Kasumi-1 (cell line): ENCODE data around the gene POU6F2.
"Not testable (repeated sequence)": the region's sequence is repeated elsewhere in the genome, so short reads cannot be mapped to it uniquely, and the experiment has no call there.

Source experiments
- DNase-seq, 2 experiments: peaks; one replicate each; lab custom pipeline; 2025; lab: John Stamatoyannopoulos, UW

The POU6F2 gene

DNA sequence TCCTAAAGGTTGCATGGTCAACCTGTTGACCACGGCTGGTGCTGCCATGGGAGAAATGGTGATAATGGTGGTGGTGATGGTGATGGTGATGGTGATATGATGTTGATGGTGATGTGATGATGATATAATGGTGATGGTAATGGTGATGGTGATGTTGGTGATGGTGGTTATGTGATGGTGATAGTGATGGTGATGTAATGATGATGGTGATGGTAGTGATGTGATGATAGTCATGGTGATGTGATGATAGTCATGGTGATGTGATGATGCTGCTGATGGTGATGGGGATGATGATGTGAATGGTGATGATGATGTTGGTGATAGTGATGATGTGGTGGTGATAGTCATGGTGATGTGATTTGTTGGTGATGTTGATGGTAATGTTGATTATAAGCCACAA lies 23.9 kb downstream of the POU6F2 start:
- no peak for DNase-seq

- DNase-seq: no peak
These were observed 25.0 kb downstream of the POU6F2 start for GRCh38 chr7:39002755-39003154.

- DNase-seq: no peak
These were observed 27.3 kb downstream of the POU6F2 start for GRCh38 chr7:39005036-39005435.

- DNase-seq: no peak
These were observed 27.8 kb downstream of the POU6F2 start for GRCh38 chr7:39005461-39005860.

GRCh38 chr7:39013049-39013939 lies 35.6 kb downstream of the POU6F2 start:
- not testable (repeated sequence) for DNase-seq

- DNase-seq: no peak
These were observed 38.9 kb downstream of the POU6F2 start for GRCh38 chr7:39016609-39017008.

- DNase-seq: no peak
These were observed 39.7 kb downstream of the POU6F2 start for GRCh38 chr7:39017369-39017915.

- no peak for DNase-seq
These were observed 45.1 kb downstream of the POU6F2 start for GRCh38 chr7:39022796-39023195.

- no peak for DNase-seq
These were observed 49.8 kb downstream of the POU6F2 start for GRCh38 chr7:39027491-39027890.

DNA sequence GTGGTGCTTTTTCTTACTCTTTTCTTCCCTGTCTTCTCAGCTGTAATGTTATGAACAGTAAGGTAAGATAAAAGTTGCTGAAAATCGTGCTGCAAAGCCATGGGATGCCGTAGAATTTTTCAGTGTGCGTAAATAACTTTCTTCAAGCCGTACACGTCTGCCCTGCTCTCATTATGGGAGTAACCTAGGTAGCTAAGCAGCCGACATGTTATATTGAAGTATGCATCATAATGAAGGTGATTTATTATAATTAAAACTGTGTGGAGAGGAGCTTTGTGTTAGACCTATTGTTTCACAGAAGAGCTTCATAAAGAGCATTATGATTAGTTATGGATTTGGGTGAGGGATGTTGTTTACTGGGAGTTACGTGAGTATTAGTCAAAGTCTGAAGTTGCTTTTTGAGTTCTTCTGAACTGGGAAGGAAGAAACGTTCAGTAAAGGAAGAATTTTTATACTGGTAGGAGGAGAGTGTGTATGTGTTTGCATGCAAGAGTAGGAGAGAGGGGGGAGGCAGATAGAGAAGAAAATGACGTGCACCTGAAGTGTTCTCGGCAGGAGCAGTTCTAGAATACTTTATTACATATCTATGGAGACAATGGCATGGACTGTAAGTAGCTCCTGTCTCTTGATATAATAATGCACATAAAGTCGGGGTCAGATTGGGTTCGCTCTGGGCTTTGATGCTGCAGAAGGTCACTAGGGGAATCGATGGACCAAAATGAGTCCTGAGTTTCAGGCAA lies 56.3 kb downstream of the POU6F2 start:
- no peak for DNase-seq

DNA sequence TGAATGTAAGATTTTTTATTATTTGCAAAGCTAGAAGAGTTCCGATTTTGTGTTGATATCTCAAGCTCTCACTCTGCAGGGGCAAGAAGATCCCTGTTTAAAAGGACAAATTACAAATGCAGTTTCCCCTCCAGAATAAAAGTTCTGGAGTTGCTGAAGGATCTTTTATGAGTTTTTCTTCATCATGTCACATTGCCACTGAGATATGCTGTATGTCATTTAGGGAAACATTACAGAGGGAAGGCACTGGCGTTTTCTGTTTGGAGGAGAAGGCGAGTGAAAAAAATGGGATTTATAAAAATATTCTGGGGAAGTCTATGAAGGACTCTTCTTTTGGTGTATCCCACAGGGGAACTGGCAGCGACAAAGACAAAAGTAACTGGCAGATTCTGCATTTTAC lies 57.4 kb downstream of the POU6F2 start:
- DNase-seq: no peak

- DNase-seq: no peak
These were observed 58.2 kb downstream of the POU6F2 start for GRCh38 chr7:39035903-39036302.

- DNase-seq: no peak
These were observed 65.0 kb downstream of the POU6F2 start for GRCh38 chr7:39042670-39043069.

GRCh38 chr7:39043531-39043930 lies 65.8 kb downstream of the POU6F2 start:
- DNase-seq: no peak

DNA sequence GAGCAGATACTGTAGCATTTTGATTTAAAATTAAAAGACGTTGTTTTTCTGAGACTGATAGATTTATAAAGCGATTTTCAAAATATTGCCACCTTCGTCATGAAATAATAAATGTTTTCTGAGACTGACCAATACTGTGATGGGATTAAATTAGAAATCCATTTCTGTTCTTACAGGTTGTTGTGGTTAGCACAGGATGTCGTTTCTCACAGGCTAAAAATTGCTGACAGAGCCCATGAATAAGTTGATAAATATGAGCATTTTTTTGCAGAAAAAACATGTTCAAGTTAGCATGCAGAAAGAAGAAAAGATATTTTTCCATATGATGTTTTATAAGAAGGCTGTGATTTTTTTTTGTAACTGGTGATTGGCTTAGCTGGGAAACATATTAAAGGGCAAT lies 66.8 kb downstream of the POU6F2 start:
- DNase-seq: no peak

DNA sequence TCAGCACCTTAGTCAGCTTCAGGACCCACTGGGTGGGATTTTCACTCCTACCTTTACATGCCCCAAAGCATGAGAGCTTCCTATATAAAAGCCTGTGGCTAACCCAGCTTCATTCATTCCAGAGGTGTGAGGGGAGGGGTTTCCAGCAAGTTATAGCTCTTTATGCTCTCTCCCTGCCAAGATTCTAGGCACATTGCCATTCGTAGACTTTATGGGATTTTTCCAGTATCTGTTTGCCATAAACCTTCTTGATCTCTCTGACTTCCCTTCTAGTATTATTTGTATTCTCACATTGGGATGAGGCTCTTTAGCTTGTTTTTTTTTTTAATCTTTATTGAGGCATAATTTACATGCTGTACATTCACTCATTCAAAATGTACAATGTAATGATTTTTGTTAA lies 67.5 kb downstream of the POU6F2 start:
- DNase-seq: no peak

GRCh38 chr7:39051279-39051678 lies 73.6 kb downstream of the POU6F2 start:
- no peak for DNase-seq

GRCh38 chr7:39051707-39052106 lies 74.0 kb downstream of the POU6F2 start:
- no peak for DNase-seq

- DNase-seq: no peak
These were observed 77.0 kb downstream of the POU6F2 start for GRCh38 chr7:39054731-39055130.

- DNase-seq: no peak
These were observed 78.4 kb downstream of the POU6F2 start for GRCh38 chr7:39056153-39056552.

GRCh38 chr7:39062811-39063210 lies 85.1 kb downstream of the POU6F2 start:
- DNase-seq: no peak

- no peak for DNase-seq
These were observed 91.3 kb downstream of the POU6F2 start for GRCh38 chr7:39069031-39069430.
